ENCODE measurements around the gene MANBA. TPM values are rescaled to one million over a fixed set of nuclear protein-coding genes. Genes with fewer than 3 reads are reported as not detected.

Gene MANBA
- total RNA-seq, 1 experiment from 2014 or later = 11.2 TPM

GRCh38 chr4:102759831-102760644, 730 bp downstream of the MANBA start:
- Mint-ChIP-seq H3K27ac (ENCODE audit: low read depth, unreplicated experiment) (peak overlapping the region; percentile 37), H3K4me3 (ENCODE audit: unreplicated experiment) (peak overlapping the region; percentile 90)
- intact Hi-C loops (cut with micrococcal nuclease) = loop anchor here (2.0 to 5.0 kb wide), 2 partner anchors 73 to 138 kb away; no protein-coding TSS in a partner anchor

GRCh38 chr4:102758241-102759160, 2.3 kb downstream of the MANBA start:
- no peak for TF ChIP-seq CTCF (IDR thresholded peaks at IDR 0.05; ENCODE audit: unreplicated experiment)
- peaks cover 4% of the 10 kb centered on the region for H3K36me3 Mint-ChIP-seq (ENCODE audit: insufficient read depth, unreplicated experiment)
- CTCF ChIA-PET = interaction anchor here (0.6 to 0.7 kb wide), 2 partner anchors 216 to 343 kb away, joined by 5 to 7 read pairs; no protein-coding TSS in a partner anchor
- H3K9me3 Mint-ChIP-seq (ENCODE audit: unreplicated experiment) = no peaks in the 10 kb centered on the region
- DNase-seq (ENCODE audit: unreplicated experiment) = no peak
- POLR2A ChIA-PET = interaction anchor here (0.6 to 1.1 kb wide), 2 partner anchors 61 to 69 kb away, joined by 3 to 4 read pairs; partner anchors contain the start of gene UBE2D3
- no TSS peak for BruUV-seq (replicated peaks)
- intact Hi-C loops (cut with micrococcal nuclease) = no loop called here
- H3K4me1 Mint-ChIP-seq (ENCODE audit: insufficient read depth, unreplicated experiment) = peaks cover 17% of the 10 kb centered on the region
- no peaks in the 10 kb centered on the region for H3K27me3 Mint-ChIP-seq (ENCODE audit: insufficient read depth, unreplicated experiment)
- H3K27ac Mint-ChIP-seq (ENCODE audit: low read depth, unreplicated experiment) = no peak overlapping the region
- H3K4me3 Mint-ChIP-seq (ENCODE audit: unreplicated experiment) = no peak overlapping the region

More at GRCh38 chr4:102759831-102760644, 730 bp downstream of the MANBA start:
- no peak for TF ChIP-seq CTCF (IDR thresholded peaks at IDR 0.05; ENCODE audit: unreplicated experiment)
- Mint-ChIP-seq H3K9me3 (ENCODE audit: unreplicated experiment) (no peaks in the 10 kb centered on the region), H3K36me3 (ENCODE audit: insufficient read depth, unreplicated experiment) (peaks cover 4% of the 10 kb centered on the region), H3K4me1 (ENCODE audit: insufficient read depth, unreplicated experiment) (peaks cover 17% of the 10 kb centered on the region), H3K27me3 (ENCODE audit: insufficient read depth, unreplicated experiment) (no peaks in the 10 kb centered on the region)
- TSS peak; percentile 55 for BruUV-seq (replicated peaks)
- ChIA-PET CTCF (interaction anchor here (0.9 to 1.2 kb wide), 3 partner anchors 139 to 247 kb away, joined by 3 to 5 read pairs (median 5); no protein-coding TSS in a partner anchor), POLR2A (interaction anchor here (0.7 to 2.1 kb wide), 26 partner anchors 7 to 1417 kb away, joined by 3 to 59 read pairs (median 4); partner anchors contain the start of genes BDH2 and UBE2D3)
- peak; percentile 55 for DNase-seq (ENCODE audit: unreplicated experiment)

GRCh38 chr4:102757681-102758080, 3.1 kb downstream of the MANBA start:
- intact Hi-C loops (cut with micrococcal nuclease) = no loop called here
- Mint-ChIP-seq H3K27ac (ENCODE audit: low read depth, unreplicated experiment) (no peak overlapping the region), H3K27me3 (ENCODE audit: insufficient read depth, unreplicated experiment) (no peaks in the 10 kb centered on the region), H3K4me1 (ENCODE audit: insufficient read depth, unreplicated experiment) (peaks cover 17% of the 10 kb centered on the region), H3K36me3 (ENCODE audit: insufficient read depth, unreplicated experiment) (peaks cover 4% of the 10 kb centered on the region), H3K4me3 (ENCODE audit: unreplicated experiment) (no peak overlapping the region), H3K9me3 (ENCODE audit: unreplicated experiment) (no peaks in the 10 kb centered on the region)
- POLR2A ChIA-PET = interaction anchor here (0.6 to 0.9 kb wide), 2 partner anchors 62 to 67 kb away, joined by 3 read pairs; no protein-coding TSS in a partner anchor
- no TSS peak for BruUV-seq (replicated peaks)
- CTCF ChIA-PET = interaction anchor here (0.6 to 0.7 kb wide), 2 partner anchors 18 to 344 kb away, joined by 3 to 7 read pairs; no protein-coding TSS in a partner anchor
- TF ChIP-seq CTCF (IDR thresholded peaks at IDR 0.05; ENCODE audit: unreplicated experiment) = no peak
- DNase-seq (ENCODE audit: unreplicated experiment) = no peak

All from MCF 10A (cell line).